Activated T-cell treated with anti-CD3 and anti-CD28 coated beads, Interleukin-2, amount 50 U/mL, for 24 hours (primary cell): ENCODE measurements around the gene STX18.
"Not testable (repeated sequence)": the region's sequence is repeated elsewhere in the genome, so short reads cannot be mapped to it uniquely, and the experiment has no call there.

Source experiments
- DNase-seq: peaks from one replicate; pipeline ENCODE4 v3.0.0-alpha.2; 2020
- H3K27ac Mint-ChIP-seq: 2 replicates; pipeline ENCODE4 v1.8.0; 2020; ENCODE audit warnings: mild to moderate bottlenecking, mixed read lengths
- H3K27me3 Mint-ChIP-seq: 2 replicates; pipeline ENCODE4 v1.8.0; 2020; ENCODE audit warnings: mixed read lengths
- H3K36me3 Mint-ChIP-seq: 2 replicates; pipeline ENCODE4 v1.8.0; 2020; ENCODE audit warnings: low read depth, mixed read lengths
- H3K4me1 Mint-ChIP-seq: 2 replicates; pipeline ENCODE4 v1.8.0; 2020; ENCODE audit warnings: low read depth, mixed read lengths
- H3K4me3 Mint-ChIP-seq: 2 replicates; pipeline ENCODE4 v1.8.0; 2020; ENCODE audit warnings: mild to moderate bottlenecking, moderate library complexity, mixed read lengths
- H3K9me3 Mint-ChIP-seq: 2 replicates; pipeline ENCODE4 v1.8.0; 2020; ENCODE audit warnings: mixed read lengths

Gene STX18

GRCh38 chr4:4488405-4489404, 53.1 kb downstream of the STX18 start:
- Mint-ChIP-seq H3K4me1 (peaks cover 18% of the 10 kb centered on the region), H3K4me3 (no peak overlapping the region), H3K27me3 (no peaks in the 10 kb centered on the region), H3K36me3 (no peaks in the 10 kb centered on the region), H3K9me3 (no peaks in the 10 kb centered on the region), H3K27ac (no peak overlapping the region)
- DNase-seq: peak; percentile 69

GRCh38 chr4:4486969-4487368, 54.9 kb downstream of the STX18 start:
- no peak for DNase-seq
- Mint-ChIP-seq H3K27ac (no peak overlapping the region), H3K4me3 (no peak overlapping the region)

GRCh38 chr4:4485806-4486205, 56.0 kb downstream of the STX18 start:
- Mint-ChIP-seq H3K4me1 (peaks cover 16% of the 10 kb centered on the region), H3K27me3 (no peaks in the 10 kb centered on the region), H3K27ac (no peak overlapping the region), H3K4me3 (no peak overlapping the region), H3K36me3 (no peaks in the 10 kb centered on the region), H3K9me3 (no peaks in the 10 kb centered on the region)
- DNase-seq: no peak

More at GRCh38 chr4:4486969-4487368, 54.9 kb downstream of the STX18 start:
- Mint-ChIP-seq H3K9me3 (no peaks in the 10 kb centered on the region), H3K27me3 (no peaks in the 10 kb centered on the region), H3K36me3 (no peaks in the 10 kb centered on the region), H3K4me1 (peaks cover 15% of the 10 kb centered on the region)

GRCh38 chr4:4481399-4481994, 60.4 kb downstream of the STX18 start:
- Mint-ChIP-seq H3K27me3 (no peaks in the 10 kb centered on the region), H3K36me3 (peaks cover 6% of the 10 kb centered on the region), H3K27ac (no peak overlapping the region), H3K4me3 (no peak overlapping the region), H3K4me1 (peaks cover 17% of the 10 kb centered on the region), H3K9me3 (no peaks in the 10 kb centered on the region)
- DNase-seq: no peak

GRCh38 chr4:4480685-4481398, 61.0 kb downstream of the STX18 start:
- DNase-seq: no peak
- H3K27ac Mint-ChIP-seq: no peak overlapping the region
- no peaks in the 10 kb centered on the region for H3K27me3 Mint-ChIP-seq
- H3K4me1 Mint-ChIP-seq: peaks cover 17% of the 10 kb centered on the region
- peaks cover 6% of the 10 kb centered on the region for H3K36me3 Mint-ChIP-seq
- no peaks in the 10 kb centered on the region for H3K9me3 Mint-ChIP-seq
- H3K4me3 Mint-ChIP-seq: no peak overlapping the region

- Mint-ChIP-seq H3K4me3 (no peak overlapping the region), H3K27me3 (no peaks in the 10 kb centered on the region), H3K27ac (no peak overlapping the region), H3K4me1 (peaks cover 15% of the 10 kb centered on the region), H3K9me3 (no peaks in the 10 kb centered on the region), H3K36me3 (peaks cover 6% of the 10 kb centered on the region)
- DNase-seq: no peak
Observed at GRCh38 chr4:4480205-4480604, 61.6 kb downstream of the STX18 start.

GRCh38 chr4:4479366-4479765, 62.5 kb downstream of the STX18 start:
- Mint-ChIP-seq H3K4me3 (no peak overlapping the region), H3K36me3 (peaks cover 6% of the 10 kb centered on the region), H3K27me3 (no peaks in the 10 kb centered on the region), H3K4me1 (peaks cover 13% of the 10 kb centered on the region), H3K9me3 (no peaks in the 10 kb centered on the region), H3K27ac (no peak overlapping the region)
- no peak for DNase-seq

GRCh38 chr4:4477796-4478195, 64.1 kb downstream of the STX18 start:
- Mint-ChIP-seq H3K4me1 (peaks cover 15% of the 10 kb centered on the region), H3K9me3 (no peaks in the 10 kb centered on the region), H3K27ac (no peak overlapping the region), H3K27me3 (no peaks in the 10 kb centered on the region), H3K36me3 (peaks cover 10% of the 10 kb centered on the region), H3K4me3 (no peak overlapping the region)
- DNase-seq: no peak

GRCh38 chr4:4477391-4477790, 64.5 kb downstream of the STX18 start:
- H3K4me1 Mint-ChIP-seq: peaks cover 13% of the 10 kb centered on the region
- peaks cover 10% of the 10 kb centered on the region for H3K36me3 Mint-ChIP-seq
- H3K27ac Mint-ChIP-seq: no peak overlapping the region
- no peak overlapping the region for H3K4me3 Mint-ChIP-seq
- no peaks in the 10 kb centered on the region for H3K9me3 Mint-ChIP-seq
- H3K27me3 Mint-ChIP-seq: no peaks in the 10 kb centered on the region
- no peak for DNase-seq

GRCh38 chr4:4474476-4474875, 67.4 kb downstream of the STX18 start:
- Mint-ChIP-seq H3K4me3 (no peak overlapping the region), H3K4me1 (peaks cover 9% of the 10 kb centered on the region), H3K27me3 (no peaks in the 10 kb centered on the region), H3K27ac (no peak overlapping the region), H3K36me3 (peaks cover 32% of the 10 kb centered on the region), H3K9me3 (no peaks in the 10 kb centered on the region)
- DNase-seq: no peak

GRCh38 chr4:4472344-4472958, 69.4 kb downstream of the STX18 start:
- H3K36me3 Mint-ChIP-seq: peaks cover 44% of the 10 kb centered on the region
- H3K9me3 Mint-ChIP-seq: no peaks in the 10 kb centered on the region
- peaks cover 7% of the 10 kb centered on the region for H3K4me1 Mint-ChIP-seq
- no peak for DNase-seq
- no peaks in the 10 kb centered on the region for H3K27me3 Mint-ChIP-seq
- no peak overlapping the region for H3K4me3 Mint-ChIP-seq
- no peak overlapping the region for H3K27ac Mint-ChIP-seq

GRCh38 chr4:4471195-4471594, 70.7 kb downstream of the STX18 start:
- no peak overlapping the region for H3K27ac Mint-ChIP-seq
- H3K27me3 Mint-ChIP-seq: no peaks in the 10 kb centered on the region
- peaks cover 57% of the 10 kb centered on the region for H3K36me3 Mint-ChIP-seq
- H3K9me3 Mint-ChIP-seq: peaks cover 2% of the 10 kb centered on the region
- DNase-seq: no peak
- H3K4me3 Mint-ChIP-seq: no peak overlapping the region
- peaks cover 7% of the 10 kb centered on the region for H3K4me1 Mint-ChIP-seq

GRCh38 chr4:4470208-4470607, 71.6 kb downstream of the STX18 start:
- Mint-ChIP-seq H3K27me3 (no peaks in the 10 kb centered on the region), H3K9me3 (peaks cover 10% of the 10 kb centered on the region), H3K36me3 (peaks cover 67% of the 10 kb centered on the region), H3K4me3 (no peak overlapping the region), H3K4me1 (peaks cover 7% of the 10 kb centered on the region), H3K27ac (no peak overlapping the region)
- DNase-seq: no peak

GRCh38 chr4:4465238-4465637, 76.6 kb downstream of the STX18 start:
- Mint-ChIP-seq H3K4me1 (peaks cover 42% of the 10 kb centered on the region), H3K36me3 (peaks cover 68% of the 10 kb centered on the region), H3K9me3 (peaks cover 12% of the 10 kb centered on the region)
- not testable (repeated sequence) for H3K27me3 Mint-ChIP-seq, DNase-seq, H3K4me3 Mint-ChIP-seq, H3K27ac Mint-ChIP-seq
